ENCODE data around the gene PXN.

DNA sequence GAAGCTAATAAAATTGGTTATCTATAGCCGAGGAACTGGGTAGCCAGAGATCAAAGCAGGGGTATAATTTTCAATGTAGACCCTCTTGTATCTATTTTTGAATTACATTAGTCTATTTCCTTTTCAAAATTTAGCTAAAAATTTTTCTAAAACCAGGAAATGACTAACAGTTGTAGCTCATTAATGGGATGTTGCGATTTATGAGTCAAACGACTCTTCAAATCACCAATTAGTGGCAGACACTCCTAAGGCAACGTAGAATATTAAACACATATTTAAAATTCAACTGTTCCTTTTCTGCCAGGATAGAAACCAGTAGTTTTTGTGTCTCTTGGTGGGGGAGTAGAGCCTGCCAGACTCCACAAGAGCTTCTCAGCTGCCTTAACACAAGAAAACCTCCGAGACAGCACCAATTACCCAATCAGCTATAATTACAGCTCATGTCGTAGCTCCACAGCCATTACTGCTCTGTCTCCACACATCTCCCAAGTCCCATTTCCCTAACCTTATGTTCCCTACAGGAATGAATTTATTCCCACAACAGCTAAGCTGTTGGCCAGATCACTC lies 97.9 kb downstream of the PXN start:
- TF ChIP-seq, protein P1, sequence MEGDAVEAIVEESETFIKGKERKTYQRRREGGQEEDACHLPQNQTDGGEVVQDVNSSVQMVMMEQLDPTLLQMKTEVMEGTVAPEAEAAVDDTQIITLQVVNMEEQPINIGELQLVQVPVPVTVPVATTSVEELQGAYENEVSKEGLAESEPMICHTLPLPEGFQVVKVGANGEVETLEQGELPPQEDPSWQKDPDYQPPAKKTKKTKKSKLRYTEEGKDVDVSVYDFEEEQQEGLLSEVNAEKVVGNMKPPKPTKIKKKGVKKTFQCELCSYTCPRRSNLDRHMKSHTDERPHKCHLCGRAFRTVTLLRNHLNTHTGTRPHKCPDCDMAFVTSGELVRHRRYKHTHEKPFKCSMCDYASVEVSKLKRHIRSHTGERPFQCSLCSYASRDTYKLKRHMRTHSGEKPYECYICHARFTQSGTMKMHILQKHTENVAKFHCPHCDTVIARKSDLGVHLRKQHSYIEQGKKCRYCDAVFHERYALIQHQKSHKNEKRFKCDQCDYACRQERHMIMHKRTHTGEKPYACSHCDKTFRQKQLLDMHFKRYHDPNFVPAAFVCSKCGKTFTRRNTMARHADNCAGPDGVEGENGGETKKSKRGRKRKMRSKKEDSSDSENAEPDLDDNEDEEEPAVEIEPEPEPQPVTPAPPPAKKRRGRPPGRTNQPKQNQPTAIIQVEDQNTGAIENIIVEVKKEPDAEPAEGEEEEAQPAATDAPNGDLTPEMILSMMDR (IDR thresholded peaks at IDR 0.05; ENCODE audit: poor library complexity, severe bottlenecking), result no peak
- TF ChIP-seq EP300 (conservative IDR thresholded peaks at IDR 0.05; ENCODE audit: poor library complexity, severe bottlenecking), result no peak
- TF ChIP-seq, protein P2, sequence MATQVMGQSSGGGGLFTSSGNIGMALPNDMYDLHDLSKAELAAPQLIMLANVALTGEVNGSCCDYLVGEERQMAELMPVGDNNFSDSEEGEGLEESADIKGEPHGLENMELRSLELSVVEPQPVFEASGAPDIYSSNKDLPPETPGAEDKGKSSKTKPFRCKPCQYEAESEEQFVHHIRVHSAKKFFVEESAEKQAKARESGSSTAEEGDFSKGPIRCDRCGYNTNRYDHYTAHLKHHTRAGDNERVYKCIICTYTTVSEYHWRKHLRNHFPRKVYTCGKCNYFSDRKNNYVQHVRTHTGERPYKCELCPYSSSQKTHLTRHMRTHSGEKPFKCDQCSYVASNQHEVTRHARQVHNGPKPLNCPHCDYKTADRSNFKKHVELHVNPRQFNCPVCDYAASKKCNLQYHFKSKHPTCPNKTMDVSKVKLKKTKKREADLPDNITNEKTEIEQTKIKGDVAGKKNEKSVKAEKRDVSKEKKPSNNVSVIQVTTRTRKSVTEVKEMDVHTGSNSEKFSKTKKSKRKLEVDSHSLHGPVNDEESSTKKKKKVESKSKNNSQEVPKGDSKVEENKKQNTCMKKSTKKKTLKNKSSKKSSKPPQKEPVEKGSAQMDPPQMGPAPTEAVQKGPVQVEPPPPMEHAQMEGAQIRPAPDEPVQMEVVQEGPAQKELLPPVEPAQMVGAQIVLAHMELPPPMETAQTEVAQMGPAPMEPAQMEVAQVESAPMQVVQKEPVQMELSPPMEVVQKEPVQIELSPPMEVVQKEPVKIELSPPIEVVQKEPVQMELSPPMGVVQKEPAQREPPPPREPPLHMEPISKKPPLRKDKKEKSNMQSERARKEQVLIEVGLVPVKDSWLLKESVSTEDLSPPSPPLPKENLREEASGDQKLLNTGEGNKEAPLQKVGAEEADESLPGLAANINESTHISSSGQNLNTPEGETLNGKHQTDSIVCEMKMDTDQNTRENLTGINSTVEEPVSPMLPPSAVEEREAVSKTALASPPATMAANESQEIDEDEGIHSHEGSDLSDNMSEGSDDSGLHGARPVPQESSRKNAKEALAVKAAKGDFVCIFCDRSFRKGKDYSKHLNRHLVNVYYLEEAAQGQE (IDR thresholded peaks at IDR 0.05; ENCODE audit: borderline replicate concordance), result no peak
- peak; percentile 54 for TF ChIP-seq POLR2AphosphoS5 (IDR thresholded peaks at IDR 0.05)
- TF ChIP-seq EZH2 (IDR thresholded peaks at IDR 0.05; ENCODE audit: borderline replicate concordance, insufficient read depth, low read length, poor library complexity, severe bottlenecking), result no peak
- TF ChIP-seq RAD21 (conservative IDR thresholded peaks at IDR 0.05), result no peak
- no peak for TF ChIP-seq SMC3 (conservative IDR thresholded peaks at IDR 0.05; ENCODE audit: poor library complexity)
- no peak for TF ChIP-seq MXI1 (conservative IDR thresholded peaks at IDR 0.05; ENCODE audit: poor library complexity, severe bottlenecking)
